IMR-90 (cell line): Measurements from ENCODE around the gene PCDH19. TPM values are rescaled to one million over a fixed set of nuclear protein-coding genes. Genes with fewer than 3 reads are reported as not detected.

Source experiments
- polyA plus RNA-seq, 3 experiments: library from polyadenylated mRNA; depleted of rRNA; stranded (reverse); fragments of >200 nt; gene quantifications; 2 replicates each; pipeline ENCODE4 v1.2.3, GENCODE V29; 2012; ENCODE audit warnings: low replicate concordance in 1 of 3
- total RNA-seq: library from RNA; depleted of rRNA; stranded (reverse); fragments of >200 nt; gene quantifications from 2 replicates; pipeline ENCODE4 v1.2.3, GENCODE V29; 2012; rRNA removed

The PCDH19 gene
- total and polyA plus RNA-seq, 2 of the 4 experiments (the other 2 are of a cell fraction): not detected

Other genes starting within 250 kb of the PCDH19 start
- gene TNMD, start 174.7 kb upstream of the PCDH19 start, total RNA-seq: not detected in 2 replicates
- not detected in 2 replicates for gene TNMD, start 174.7 kb upstream of the PCDH19 start, polyA plus RNA-seq (2012; rRNA removed)
- gene TSPAN6, start 226.5 kb upstream of the PCDH19 start, total RNA-seq: 20.1 and 36.1 TPM in 2 replicates
- gene TSPAN6, start 226.5 kb upstream of the PCDH19 start, polyA plus RNA-seq (2012; rRNA removed): 12.7 and 16.1 TPM in 2 replicates
- gene SRPX2, start 233.9 kb upstream of the PCDH19 start, total RNA-seq: 14.4 and 20.6 TPM in 2 replicates
- gene SRPX2, start 233.9 kb upstream of the PCDH19 start, polyA plus RNA-seq (2012; rRNA removed): 43.1 and 45.0 TPM in 2 replicates